NB4 (cell line): ENCODE measurements around the gene ERBIN.
A peak's percentile ranks its signal among the peaks of the same experiment; 100 is the strongest.
"Not testable (repeated sequence)": the region's sequence is repeated elsewhere in the genome, so short reads cannot be mapped to it uniquely, and the experiment has no call there.

Source experiments
- DNase-seq: peaks from one replicate; pipeline ENCODE4 v3.0.0; 2010; ENCODE audit warnings: low read depth
- H3K4me3 ChIP-seq: one replicate; pipeline ENCODE4 v1.5.1; 2011; ENCODE audit warnings: mild to moderate bottlenecking, low read depth, low read length, moderate library complexity
- CTCF ChIP-seq: IDR thresholded peaks from one replicate; pipeline ENCODE4 v1.5.1; 2012; ENCODE audit warnings: low read depth, low read length
- MAX ChIP-seq: IDR thresholded peaks from 2 replicates; pipeline ENCODE4 v1.6.1; 2011; ENCODE audit warnings: low read depth, low read length
- MYC ChIP-seq: IDR thresholded peaks from 2 replicates; pipeline ENCODE4 v1.6.1; 2011; ENCODE audit warnings: low read depth, low read length
- POLR2A ChIP-seq: IDR thresholded peaks from 2 replicates; pipeline ENCODE4 v1.6.1; 2011; ENCODE audit warnings: mild to moderate bottlenecking; ENCODE audit not compliant: insufficient read length; ENCODE audit errors: extremely low read depth

The ERBIN gene

GRCh38 chr5:65926276-65926783, at the start of gene ERBIN:
Gene ERBIN, plus strand, starts transcription at chr5:65926575. Its CDS starts 66,144 bp downstream, at chr5:65992719.
- TF ChIP-seq CTCF (no peak), MAX (peak; percentile 36; the same call in 1 of the 2 replicates), MYC (peak; percentile 38), POLR2A (no peak)
- peak; percentile 81 for DNase-seq
- H3K4me3 ChIP-seq, result peak within 1 kb of the TSS; percentile 80

- DNase-seq, result no peak
- H3K4me3 ChIP-seq, result no peak overlapping the region
- TF ChIP-seq POLR2A (no peak), MYC (no peak), MAX (no peak), CTCF (no peak)
Measured at GRCh38 chr5:65876970-65877369, 49.4 kb upstream of the ERBIN start.

GRCh38 chr5:65879668-65880256, 46.6 kb upstream of the ERBIN start:
- DNase-seq, result peak; percentile 31
- H3K4me3 ChIP-seq, result not testable (repeated sequence)

GRCh38 chr5:65880496-65881072, 45.8 kb upstream of the ERBIN start:
- H3K4me3 ChIP-seq, result no peak overlapping the region
- TF ChIP-seq POLR2A (no peak), MYC (no peak), CTCF (no peak), MAX (no peak)
- DNase-seq, result no peak

GRCh38 chr5:65882278-65882677, 44.1 kb upstream of the ERBIN start:
- TF ChIP-seq CTCF, result no peak
- TF ChIP-seq MYC, result no peak
- TF ChIP-seq POLR2A, result no peak
- TF ChIP-seq MAX, result no peak
- no peak overlapping the region for H3K4me3 ChIP-seq
- DNase-seq, result no peak

GRCh38 chr5:65883461-65883860, 42.9 kb upstream of the ERBIN start:
- DNase-seq, result no peak
- no peak for TF ChIP-seq MYC
- TF ChIP-seq POLR2A, result no peak
- no peak for TF ChIP-seq CTCF
- no peak for TF ChIP-seq MAX
- no peak overlapping the region for H3K4me3 ChIP-seq
